ENCODE data around the gene TOP1.

Gene TOP1

GRCh38 chr20:41049451-41049850, 20.8 kb downstream of the TOP1 start:
- intact Hi-C loops (cut with DNase I; ENCODE audit: low total_unique reads): no loop called here
- no peak overlapping the region for H3K4me3 ChIP-seq
- no peak for TF ChIP-seq CTCF (IDR thresholded peaks at IDR 0.05)
- peaks cover 0 to 95% (median 66%) of the 10 kb centered on the region in 4 donors for H3K4me1 ChIP-seq
- no peak for DNase-seq
- H3K36me3 ChIP-seq: no peaks in the 10 kb centered on the region
- H3K9me3 ChIP-seq: no peaks in the 10 kb centered on the region
- no peak overlapping the region for H3K27ac ChIP-seq
- H3K27me3 ChIP-seq: no peaks in the 10 kb centered on the region

GRCh38 chr20:41050361-41051008, 21.9 kb downstream of the TOP1 start:
- DNase-seq: no peak
- intact Hi-C loops (cut with DNase I; ENCODE audit: low total_unique reads): no loop called here
- Histone ChIP-seq H3K9me3 (no peaks in the 10 kb centered on the region), H3K27me3 (no peaks in the 10 kb centered on the region), H3K27ac (no peak overlapping the region), H3K36me3 (no peaks in the 10 kb centered on the region), H3K4me3 (no peak overlapping the region), H3K4me1 (peaks cover 0 to 94% (median 64%) of the 10 kb centered on the region in 4 donors)
- TF ChIP-seq CTCF (IDR thresholded peaks at IDR 0.05): no peak

- TF ChIP-seq CTCF (IDR thresholded peaks at IDR 0.05): no peak
- peaks cover 0 to 97% (median 59%) of the 10 kb centered on the region in 4 donors for H3K4me1 ChIP-seq
- H3K9me3 ChIP-seq: no peaks in the 10 kb centered on the region
- DNase-seq: no peak
- intact Hi-C loops (cut with DNase I; ENCODE audit: low total_unique reads): no loop called here
- no peaks in the 10 kb centered on the region for H3K27me3 ChIP-seq
- no peaks in the 10 kb centered on the region for H3K36me3 ChIP-seq
- H3K27ac ChIP-seq: no peak overlapping the region
- no peak overlapping the region for H3K4me3 ChIP-seq
These were observed 22.6 kb downstream of the TOP1 start for GRCh38 chr20:41051009-41051825.

GRCh38 chr20:41052742-41053419, 24.3 kb downstream of the TOP1 start:
- Histone ChIP-seq H3K4me1 (peaks cover 0 to 97% (median 49%) of the 10 kb centered on the region in 4 donors), H3K36me3 (no peaks in the 10 kb centered on the region), H3K9me3 (no peaks in the 10 kb centered on the region), H3K4me3 (no peak overlapping the region), H3K27ac (no peak overlapping the region), H3K27me3 (no peaks in the 10 kb centered on the region)
- intact Hi-C loops (cut with DNase I; ENCODE audit: low total_unique reads): no loop called here
- no peak for TF ChIP-seq CTCF (IDR thresholded peaks at IDR 0.05)
- DNase-seq: no peak

GRCh38 chr20:41054070-41054846, 25.6 kb downstream of the TOP1 start:
- Histone ChIP-seq H3K27me3 (no peaks in the 10 kb centered on the region), H3K4me3 (no peak overlapping the region), H3K9me3 (no peaks in the 10 kb centered on the region), H3K4me1 (peaks cover 0 to 92% (median 45%) of the 10 kb centered on the region in 4 donors), H3K27ac (no peak overlapping the region), H3K36me3 (no peaks in the 10 kb centered on the region)
- TF ChIP-seq CTCF (IDR thresholded peaks at IDR 0.05): no peak
- no peak for DNase-seq
- intact Hi-C loops (cut with DNase I; ENCODE audit: low total_unique reads): no loop called here

Measured in tibial artery (tissue), 4 donors.